Tibial nerve (tissue), 3 donors: ENCODE measurements around the gene TEC.
"Not testable (repeated sequence)": the region's sequence is repeated elsewhere in the genome, so short reads cannot be mapped to it uniquely, and the experiment has no call there.

Source experiments
- CTCF ChIP-seq, 5 experiments: fragments of 200-600 bp in 3 of 5; fragments of 450-650 bp in 2 of 5; sonication (generic) in 3 of 5; IDR thresholded peaks; one replicate each; pipeline ENCODE4 v1.5.1; 2016 to 2019; ENCODE audit warnings: antibody characterized with exemption in 5 of 5, mild to moderate bottlenecking in 3 of 5, moderate library complexity in 2 of 5
- POLR2A ChIP-seq, 2 donors: fragments of 450-650 bp; IDR thresholded peaks; one replicate each; pipeline ENCODE4 v1.6.1; 2017; ENCODE audit warnings: antibody characterized with exemption in 2 of 2, mild to moderate bottlenecking in 2 of 2, moderate library complexity in 2 of 2

GRCh38 chr4:48186394-48186793, 83.2 kb downstream of the TEC start:
- TF ChIP-seq POLR2A, CTCF (IDR thresholded peaks at IDR 0.05): not testable (repeated sequence)
